Activated B cell treated with CpG ODN at 0.5 μM for 24 hours (primary cell): ENCODE measurements around the gene MUL1. TPM values are rescaled to one million over a fixed set of nuclear protein-coding genes. Genes with fewer than 3 reads are reported as not detected.

Experiments
- ATAC-seq: fragments of 200-7000 bp; cut with Tn5 transposase; one replicate; pipeline ENCODE4 v1.10.0; 2021; ENCODE audit warnings: low read depth, mild to moderate bottlenecking, moderate library complexity
- CTCF ChIA-PET: fragments of 350-600 bp; sonication (Branson Sonifier 250); formaldehyde crosslinking; loops from one replicate; lab custom pipeline; 2021; ENCODE audit warnings: antibody characterized with exemption; lab: Charles Lee
- POLR2A ChIA-PET: fragments of 350-600 bp; sonication (Branson Sonifier 250); formaldehyde crosslinking; loops from one replicate; lab custom pipeline; 2021; ENCODE audit warnings: antibody characterized with exemption; lab: Charles Lee
- DNase-seq: peaks from one replicate; pipeline ENCODE4 v3.0.0; 2022
- H3K27ac Mint-ChIP-seq: one replicate; pipeline ENCODE4 v1.8.0; 2020; ENCODE audit warnings: mixed read lengths
- H3K27me3 Mint-ChIP-seq: one replicate; pipeline ENCODE4 v1.8.0; 2021; ENCODE audit warnings: mixed read lengths
- H3K36me3 Mint-ChIP-seq: one replicate; pipeline ENCODE4 v1.8.0; 2021; ENCODE audit warnings: low read depth, mixed read lengths
- H3K4me1 Mint-ChIP-seq: one replicate; pipeline ENCODE4 v1.8.0; 2021; ENCODE audit warnings: mixed read lengths
- H3K4me3 Mint-ChIP-seq: one replicate; pipeline ENCODE4 v1.8.0; 2020; ENCODE audit warnings: mild to moderate bottlenecking, mixed read lengths
- H3K9me3 Mint-ChIP-seq: one replicate; pipeline ENCODE4 v1.8.0; 2020; ENCODE audit warnings: mixed read lengths
- CTCF ChIP-seq: fragments of 200-600 bp; IDR thresholded peaks from one replicate; pipeline ENCODE4 v1.8.0; 2022; ENCODE audit warnings: antibody characterized with exemption, mild to moderate bottlenecking
- intact Hi-C: fragments of 100-400 bp; cut with micrococcal nuclease; formaldehyde crosslinking; loops from one replicate; pipeline ENCODE4 v1.15.1; 2024
- total RNA-seq: library from RNA; stranded (reverse); gene quantifications from 2 replicates; pipeline ENCODE4 v1.2.3, GENCODE V29; 2022

Gene MUL1
- 21.7 TPM in 2 replicates for total RNA-seq

GRCh38 chr1:20507564-20508410 lies at the start of gene MUL1:
Gene MUL1 (minus strand): TSS chr1:20508151. CDS start chr1:20508024, 127 bp downstream.
- peak within 1 kb of the TSS; percentile 89 for H3K4me3 Mint-ChIP-seq
- peaks cover 34% of the 10 kb centered on the region for H3K4me1 Mint-ChIP-seq
- peaks cover 20% of the 10 kb centered on the region for H3K36me3 Mint-ChIP-seq
- DNase-seq: peak; percentile 96
- peak within 1 kb of the TSS; percentile 89 for H3K27ac Mint-ChIP-seq
- intact Hi-C loops: loop anchor here (5.0 kb wide), 4 partner anchors 125 to 1295 kb away; partner anchors contain the start of genes HP1BP3, PINK1 and UBR4
- POLR2A ChIA-PET: interaction anchor here (0.6 to 1.1 kb wide), 3 partner anchors 126 to 154 kb away, joined by 3 to 4 read pairs (median 4); partner anchors contain the start of gene DDOST
- TF ChIP-seq CTCF: no peak
- CTCF ChIA-PET: interaction anchor here (0.6 to 1.8 kb wide), 2 partner anchors 13 to 261 kb away, joined by 3 read pairs; no protein-coding TSS in a partner anchor
- peak; percentile 90 for ATAC-seq
- no peaks in the 10 kb centered on the region for H3K9me3 Mint-ChIP-seq
- peaks cover under 1% of the 10 kb centered on the region for H3K27me3 Mint-ChIP-seq

- ATAC-seq: no peak
- Mint-ChIP-seq H3K4me3 (no peak overlapping the region), H3K36me3 (no peaks in the 10 kb centered on the region), H3K27ac (no peak overlapping the region), H3K4me1 (peaks cover 8% of the 10 kb centered on the region), H3K9me3 (no peaks in the 10 kb centered on the region), H3K27me3 (peaks cover 31% of the 10 kb centered on the region)
- no peak for DNase-seq
- intact Hi-C loops: no loop called here
- POLR2A ChIA-PET: no interaction called here
- CTCF ChIA-PET: no interaction called here
- TF ChIP-seq CTCF: no peak
These were observed 47.8 kb upstream of the MUL1 start for GRCh38 chr1:20555758-20556120.

GRCh38 chr1:20555025-20555757 lies 47.2 kb upstream of the MUL1 start:
- DNase-seq (no peak), ATAC-seq (no peak)
- no peak overlapping the region for H3K4me3 Mint-ChIP-seq
- no peak for TF ChIP-seq CTCF
- peaks cover 29% of the 10 kb centered on the region for H3K27me3 Mint-ChIP-seq
- intact Hi-C loops: no loop called here
- CTCF ChIA-PET: no interaction called here
- H3K36me3 Mint-ChIP-seq: no peaks in the 10 kb centered on the region
- no peak overlapping the region for H3K27ac Mint-ChIP-seq
- POLR2A ChIA-PET: no interaction called here
- H3K4me1 Mint-ChIP-seq: peaks cover 8% of the 10 kb centered on the region
- H3K9me3 Mint-ChIP-seq: no peaks in the 10 kb centered on the region

- CTCF ChIA-PET: no interaction called here
- Mint-ChIP-seq H3K27me3 (peaks cover 28% of the 10 kb centered on the region), H3K4me1 (peaks cover 8% of the 10 kb centered on the region), H3K36me3 (no peaks in the 10 kb centered on the region), H3K4me3 (no peak overlapping the region), H3K9me3 (no peaks in the 10 kb centered on the region), H3K27ac (no peak overlapping the region)
- no peak for ATAC-seq
- POLR2A ChIA-PET: no interaction called here
- no peak for DNase-seq
- intact Hi-C loops: no loop called here
- no peak for TF ChIP-seq CTCF
These were observed 44.9 kb upstream of the MUL1 start for GRCh38 chr1:20552728-20553445.
